T-helper 1 cell (primary cell): Measurements from ENCODE around the gene NUP35.

Source experiments
- DNase-seq, 5 donors: peaks; one replicate each; pipeline ENCODE4 v3.0.0-alpha.2; 2012 to 2020
- total RNA-seq, 4 donors: gene quantifications; one replicate each; lab custom pipeline; 2026; lab: John Stamatoyannopoulos, UW

Gene NUP35, protein sequence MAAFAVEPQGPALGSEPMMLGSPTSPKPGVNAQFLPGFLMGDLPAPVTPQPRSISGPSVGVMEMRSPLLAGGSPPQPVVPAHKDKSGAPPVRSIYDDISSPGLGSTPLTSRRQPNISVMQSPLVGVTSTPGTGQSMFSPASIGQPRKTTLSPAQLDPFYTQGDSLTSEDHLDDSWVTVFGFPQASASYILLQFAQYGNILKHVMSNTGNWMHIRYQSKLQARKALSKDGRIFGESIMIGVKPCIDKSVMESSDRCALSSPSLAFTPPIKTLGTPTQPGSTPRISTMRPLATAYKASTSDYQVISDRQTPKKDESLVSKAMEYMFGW
- total RNA-seq: 9.4 to 18.1 (median 14.4) reads per million in 4 donors

DNA sequence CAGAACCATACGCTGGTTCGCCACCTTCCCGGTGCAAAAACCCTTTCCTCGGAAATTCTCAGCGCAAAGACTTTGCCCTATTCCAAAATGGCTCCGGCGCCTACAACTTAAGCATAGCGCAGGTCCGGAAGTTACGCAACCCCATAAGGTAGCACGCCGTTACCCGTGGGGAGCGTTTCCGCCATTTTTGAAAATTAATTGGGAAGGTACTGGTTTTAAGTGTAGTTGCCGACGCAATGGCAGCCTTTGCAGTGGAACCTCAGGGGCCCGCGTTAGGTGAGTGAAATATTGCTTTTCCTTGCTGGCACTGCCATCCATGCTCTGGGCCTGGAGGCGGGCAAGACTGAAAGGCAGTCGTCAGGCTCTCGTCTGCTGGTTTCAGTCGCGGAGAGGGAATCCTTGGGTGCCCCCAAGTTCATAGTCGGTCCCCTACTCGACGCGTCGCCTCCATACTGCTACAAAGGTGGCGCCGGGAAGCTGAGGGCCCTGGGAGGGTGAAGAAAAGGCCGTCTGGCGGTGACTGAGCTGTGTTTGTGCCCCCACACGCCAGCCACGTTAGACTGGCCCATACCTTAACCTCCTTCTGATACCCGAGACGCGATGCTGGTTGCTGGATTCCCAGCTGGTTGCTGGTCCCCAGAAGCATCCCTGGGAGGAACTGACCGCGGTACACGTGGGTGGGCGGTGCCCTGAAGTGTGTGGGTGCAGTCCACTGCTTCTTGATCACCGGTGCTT is at the start of gene NUP35:
Gene NUP35 (plus strand): TSS at position 222 of the 735 bp plus-strand sequence. CDS start 15 bp downstream, at position 237.
- peak; percentile 55 to 84 (median 71) for DNase-seq

DNA sequence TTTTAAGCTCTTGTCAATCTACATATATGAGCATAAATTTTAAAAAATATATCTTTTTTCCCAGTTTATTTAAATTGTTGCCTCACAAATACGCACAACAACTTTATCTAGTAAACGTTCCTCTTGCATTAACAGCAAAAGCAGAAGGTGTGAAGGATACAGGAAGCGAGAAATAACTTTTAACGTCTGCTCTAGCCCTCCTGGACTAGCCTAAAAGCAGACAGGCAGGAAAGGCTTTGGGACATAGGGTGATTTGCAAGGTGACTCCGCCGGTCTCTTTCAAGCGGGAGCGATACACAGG is 46.1 kb upstream of the NUP35 start:
- peak in 1 of 5 donors; percentile 3 for DNase-seq

DNA sequence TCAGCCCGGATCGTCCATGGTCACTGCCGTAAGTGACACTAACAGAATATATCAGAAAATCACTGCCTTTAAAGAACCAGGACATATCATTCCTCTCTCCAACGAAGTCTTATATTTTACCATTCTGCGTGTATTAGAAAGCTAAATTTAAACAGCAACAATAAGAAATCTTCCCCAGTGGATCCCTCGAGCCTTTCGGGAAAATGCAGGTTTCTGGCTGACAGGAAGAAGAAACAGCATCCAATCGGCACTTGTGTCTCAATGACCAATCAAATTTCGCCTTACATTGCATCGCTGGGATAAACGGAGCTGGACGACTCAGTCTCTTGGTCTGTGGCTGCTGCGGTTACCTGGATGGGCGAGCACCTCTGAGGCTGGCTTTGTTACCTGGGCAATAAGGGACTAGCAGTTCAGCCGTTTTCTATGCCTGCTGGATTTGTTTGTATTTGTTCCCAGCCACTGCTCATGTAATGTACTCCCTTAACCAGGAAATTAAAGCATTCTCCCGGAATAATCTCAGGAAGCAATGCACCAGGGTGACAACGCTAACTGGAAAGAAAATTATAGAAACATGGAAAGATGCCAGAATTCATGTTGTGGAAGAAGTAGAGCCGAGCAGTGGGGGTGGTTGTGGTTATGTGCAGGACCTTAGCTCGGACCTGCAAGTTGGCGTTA is 45.6 kb upstream of the NUP35 start, which contains the start of gene DUSP19:
Gene DUSP19 (plus strand): TSS at position 284 of the 675 bp plus-strand sequence. CDS start 187 bp downstream, at position 471.
- peak; percentile 45 to 84 (median 71) for DNase-seq

DNA sequence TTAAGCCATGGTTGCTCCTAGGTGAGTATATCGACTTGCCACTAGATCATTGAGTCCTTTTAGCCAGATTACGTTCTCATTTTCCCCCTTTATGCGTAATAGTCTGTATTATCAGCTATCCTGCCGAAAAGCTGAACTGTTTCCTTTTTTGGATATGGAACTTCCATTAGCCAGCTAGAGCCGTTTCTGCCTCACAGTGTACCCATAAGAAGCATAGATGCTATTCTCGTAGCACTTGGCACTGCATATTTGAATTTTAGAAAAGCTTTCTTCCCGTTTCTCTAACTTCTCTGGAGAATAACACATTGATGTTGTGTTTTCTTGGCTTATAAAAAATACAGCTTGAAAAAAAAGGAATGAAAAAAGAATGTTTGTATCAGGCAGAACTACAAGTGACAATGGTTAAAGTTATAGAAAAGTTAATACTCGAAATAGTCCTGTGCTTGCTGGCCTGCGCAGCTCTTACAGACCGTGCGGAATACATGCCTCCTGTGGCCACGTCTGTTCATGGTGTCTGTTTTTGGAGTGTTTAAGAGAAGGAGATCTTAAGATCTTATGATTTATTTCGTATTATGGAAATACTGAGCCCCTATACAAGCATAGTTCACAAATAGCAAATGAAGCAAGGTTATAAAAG is 45.0 kb upstream of the NUP35 start:
- no peak for DNase-seq

DNA sequence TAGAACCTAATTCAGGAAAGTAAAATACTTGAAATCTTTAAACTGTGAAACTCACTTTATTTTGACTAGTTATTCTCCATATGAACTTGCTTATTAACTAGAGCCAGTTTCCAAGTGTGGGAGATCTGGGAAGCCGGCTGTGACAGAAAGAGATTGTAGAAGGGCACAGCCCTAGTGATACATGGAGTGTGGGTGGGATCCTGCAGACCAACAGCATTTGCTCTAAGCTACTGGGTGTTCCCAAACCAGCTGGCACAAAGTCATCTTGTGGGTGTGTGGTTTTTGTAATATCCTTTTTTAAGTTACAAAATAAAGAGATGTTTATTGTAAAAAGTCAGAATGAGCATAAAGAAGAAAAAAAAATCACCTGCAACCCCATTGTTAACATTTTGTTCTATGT is 42.3 kb upstream of the NUP35 start:
- no peak for DNase-seq

DNA sequence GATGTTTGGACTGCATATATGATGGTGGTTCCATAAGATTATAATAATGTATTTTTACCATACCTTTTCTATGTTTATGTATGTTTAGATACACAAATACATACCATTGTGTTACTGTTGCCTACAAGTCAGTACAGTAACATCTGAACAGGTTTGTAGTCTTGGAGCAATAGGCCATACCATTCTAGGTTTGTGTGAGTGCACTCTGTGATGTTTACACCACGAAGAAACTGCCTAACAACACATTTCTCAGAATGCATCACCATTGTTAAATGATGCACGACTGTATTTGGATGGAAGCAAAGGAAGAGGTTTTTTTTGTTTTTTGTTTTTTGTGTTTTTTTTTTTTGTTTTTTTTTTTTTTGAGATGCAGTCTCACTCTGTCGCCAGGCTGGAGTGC is 36.2 kb upstream of the NUP35 start:
- DNase-seq: no peak

DNA sequence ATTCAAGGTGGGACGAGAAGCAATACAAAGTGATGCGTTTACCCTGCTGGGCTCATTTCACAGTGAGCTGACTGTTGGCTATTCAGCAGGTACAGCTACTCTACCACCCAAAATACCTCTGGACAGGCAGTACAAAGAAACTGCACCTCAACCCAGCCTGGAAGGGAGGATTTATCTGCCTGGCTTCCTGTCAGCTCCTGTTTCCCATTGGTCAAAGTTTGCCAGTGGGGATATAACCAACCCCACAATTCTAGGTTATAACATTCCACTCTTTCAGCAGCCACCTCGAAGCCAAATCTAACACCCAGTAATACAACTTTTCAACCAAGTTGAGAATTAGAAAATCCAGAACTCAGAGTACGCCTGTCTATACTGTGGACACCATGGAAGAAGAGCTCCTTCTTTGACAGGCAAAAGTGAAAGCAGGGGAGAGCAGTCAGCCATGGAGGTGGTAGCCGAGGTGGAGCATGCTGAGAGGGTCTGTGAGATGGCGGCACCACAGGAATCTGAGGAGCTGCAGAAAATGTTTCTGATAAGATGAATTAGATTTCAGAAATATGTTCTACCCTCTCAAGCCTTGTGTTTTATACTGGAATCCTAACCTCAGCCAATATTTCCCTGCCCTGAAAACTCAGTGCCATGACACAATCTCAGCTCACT is 34.9 kb upstream of the NUP35 start:
- no peak for DNase-seq

DNA sequence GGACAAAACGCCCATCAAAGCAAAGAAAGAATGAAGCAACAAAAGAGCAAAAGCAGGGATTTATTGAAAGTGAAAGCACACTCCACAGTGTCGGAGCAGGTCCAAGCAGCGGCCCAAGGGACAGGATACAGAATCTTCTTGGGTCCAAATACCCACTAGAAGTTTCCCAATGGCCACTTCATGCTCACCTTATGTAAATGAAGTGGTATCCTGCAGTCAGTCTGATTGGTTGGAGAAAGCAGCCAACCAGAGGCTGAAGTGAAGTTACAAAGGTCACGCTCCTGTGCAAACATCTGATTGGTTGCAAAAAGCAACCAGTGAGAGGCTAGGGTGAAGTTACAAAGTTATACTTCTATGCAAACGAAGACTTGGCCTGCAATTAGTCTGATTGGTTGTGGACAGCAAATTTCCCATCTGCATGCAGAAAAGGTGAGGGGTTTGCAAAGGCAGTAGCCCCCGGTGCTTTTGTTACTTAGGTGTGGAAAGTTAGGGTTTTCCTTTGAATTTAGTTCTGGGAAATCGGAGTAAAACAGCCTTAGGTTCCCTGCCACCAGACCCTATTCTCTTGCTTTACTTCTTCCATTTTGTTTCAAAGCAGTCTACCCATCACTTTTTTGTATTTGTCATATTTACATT is 32.8 kb upstream of the NUP35 start:
- DNase-seq: no peak

DNA sequence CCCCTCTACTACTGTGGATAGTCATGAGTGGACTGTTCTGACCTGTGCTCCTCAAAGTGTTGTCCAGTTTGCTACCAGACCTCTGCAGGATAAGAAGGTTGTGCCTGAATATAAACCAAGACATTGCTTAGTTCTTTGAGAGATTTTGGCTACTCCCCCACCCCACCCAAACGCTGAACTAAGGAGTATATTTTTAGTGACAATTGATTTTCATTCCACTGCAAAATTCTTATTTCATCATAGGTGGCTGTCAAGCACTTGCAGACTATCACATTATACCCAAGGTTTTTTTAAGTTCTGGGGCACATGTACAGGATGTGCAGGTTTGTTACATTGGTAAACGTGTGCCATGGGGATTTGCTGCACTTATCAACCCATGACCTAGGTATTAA is 32.3 kb upstream of the NUP35 start:
- DNase-seq: no peak

DNA sequence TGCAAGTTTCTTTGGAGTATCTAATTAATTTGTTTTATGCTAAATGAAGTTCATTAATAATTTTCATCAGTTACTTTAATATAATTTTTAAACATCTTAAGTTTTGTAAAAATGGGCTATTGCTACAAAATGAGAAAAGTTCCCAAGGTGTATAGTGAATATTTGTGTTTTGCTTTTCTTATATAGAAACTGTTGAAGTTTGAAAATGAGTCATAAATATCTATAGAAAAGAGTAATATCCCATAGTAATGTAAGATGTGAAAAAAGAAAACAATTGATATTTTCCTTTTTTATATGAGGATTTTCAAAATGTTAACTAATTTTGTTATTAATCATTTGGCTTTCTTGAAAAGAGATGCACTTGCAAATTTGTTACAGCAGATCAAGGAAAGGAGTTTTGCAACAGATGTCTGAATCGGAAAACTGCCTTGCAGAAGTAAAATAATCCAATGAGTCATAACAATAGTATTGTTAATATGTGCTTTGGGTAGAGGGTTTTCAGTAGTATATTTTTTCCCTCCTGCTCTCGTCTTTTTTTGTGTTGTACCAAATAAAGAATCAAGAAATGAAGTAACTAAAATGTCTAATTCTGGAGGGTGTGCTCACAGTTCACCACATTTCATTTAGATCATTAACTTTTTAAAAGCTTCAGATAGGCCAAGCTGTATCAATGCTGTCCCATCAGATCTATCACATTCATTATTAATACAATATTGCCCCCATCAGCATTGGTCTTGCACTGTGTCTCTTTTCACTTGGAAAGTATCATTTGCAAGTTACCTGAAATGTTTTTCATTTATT is 30.2 kb upstream of the NUP35 start:
- no peak for DNase-seq

DNA sequence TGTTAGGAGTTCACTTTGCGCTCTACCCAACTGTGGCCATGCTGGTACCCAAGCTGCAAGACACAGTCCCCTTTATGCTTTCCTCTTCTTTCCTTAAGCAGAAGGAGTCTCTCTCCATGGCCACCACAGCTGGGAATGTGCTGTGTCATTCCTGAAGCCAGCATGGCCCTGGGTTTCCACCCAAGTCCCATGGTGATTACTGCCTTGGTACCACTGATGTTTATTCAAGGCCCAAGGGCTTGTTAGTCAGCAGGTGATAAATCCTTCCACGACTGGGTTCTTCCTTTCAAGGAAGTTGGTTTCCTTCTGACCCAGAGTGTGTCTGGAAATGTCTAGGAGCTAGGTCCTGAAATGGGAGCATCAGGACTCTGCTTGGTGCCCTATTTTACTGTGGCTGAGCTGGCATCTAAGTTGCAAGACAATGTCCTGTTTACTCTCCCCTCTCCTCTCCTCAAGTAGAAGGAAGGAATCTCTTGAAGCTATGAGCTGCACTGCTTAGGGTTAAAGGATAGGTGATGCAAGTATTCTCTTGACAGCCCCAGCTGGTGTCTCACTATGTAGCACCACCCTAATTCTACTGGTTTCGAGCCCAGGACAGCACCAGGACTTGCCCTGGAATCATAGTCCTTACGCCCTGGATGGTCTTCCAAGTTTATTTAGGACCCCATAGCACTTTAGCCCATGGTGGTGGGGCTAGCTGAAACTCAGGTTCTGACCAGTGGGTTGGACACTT is 18.7 kb upstream of the NUP35 start:
- no peak for DNase-seq

DNA sequence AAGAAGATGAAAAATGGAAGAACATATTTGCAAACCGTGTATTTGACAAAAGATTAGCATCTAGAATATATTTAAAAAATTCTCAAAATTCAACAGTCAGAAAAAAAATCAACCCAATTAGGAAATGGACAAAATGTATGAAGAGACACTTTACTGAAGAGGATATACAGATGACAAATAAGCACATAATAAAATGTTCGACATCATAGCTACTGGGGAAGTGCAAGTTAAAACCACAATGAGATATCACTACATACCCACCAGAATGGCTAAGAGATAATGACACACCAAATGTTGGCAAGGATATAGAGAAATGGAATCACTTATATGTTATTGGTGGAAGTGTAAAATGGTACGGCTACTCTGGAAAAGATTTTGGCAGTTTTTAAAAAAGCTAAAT is 11.7 kb upstream of the NUP35 start:
- DNase-seq: no peak

DNA sequence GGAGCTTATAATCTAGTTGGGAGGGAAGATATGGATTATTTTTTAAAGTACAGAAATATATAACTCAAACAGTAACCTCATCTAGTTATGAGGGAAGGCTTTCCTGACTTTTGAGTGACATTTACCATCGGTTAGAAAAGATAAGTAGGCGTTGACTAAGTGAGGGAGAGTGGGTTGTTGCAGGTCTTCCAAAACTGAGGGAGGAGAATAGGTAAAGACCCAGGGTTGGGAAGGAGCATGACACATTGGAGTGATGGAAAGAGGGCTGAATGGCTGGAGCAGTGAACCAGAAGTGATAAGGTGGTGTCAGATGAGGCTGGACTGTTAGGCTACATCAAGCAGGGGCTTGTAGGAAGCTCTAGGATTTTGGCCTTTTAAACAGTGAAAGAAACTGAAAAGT is 10.6 kb upstream of the NUP35 start:
- no peak for DNase-seq

DNA sequence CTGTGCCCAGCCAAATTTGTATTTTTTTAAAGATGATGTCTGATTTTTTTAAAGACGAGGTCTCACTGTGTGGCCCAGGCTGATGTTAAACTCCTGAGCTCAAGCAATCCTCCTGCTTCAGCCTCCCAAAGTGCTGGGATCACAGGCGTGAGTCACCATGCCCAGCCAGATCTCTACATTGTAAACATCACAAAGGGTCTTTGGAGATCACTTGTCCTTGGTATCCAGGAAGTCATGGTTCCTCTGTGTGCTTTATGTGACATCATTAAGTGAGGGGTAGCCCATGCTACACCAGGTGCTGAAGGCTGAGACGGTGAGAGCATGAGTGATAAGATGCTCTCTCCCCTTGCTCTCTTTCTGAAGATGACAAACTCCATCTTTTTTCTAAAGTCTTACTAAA is 7.0 kb upstream of the NUP35 start:
- no peak for DNase-seq

DNA sequence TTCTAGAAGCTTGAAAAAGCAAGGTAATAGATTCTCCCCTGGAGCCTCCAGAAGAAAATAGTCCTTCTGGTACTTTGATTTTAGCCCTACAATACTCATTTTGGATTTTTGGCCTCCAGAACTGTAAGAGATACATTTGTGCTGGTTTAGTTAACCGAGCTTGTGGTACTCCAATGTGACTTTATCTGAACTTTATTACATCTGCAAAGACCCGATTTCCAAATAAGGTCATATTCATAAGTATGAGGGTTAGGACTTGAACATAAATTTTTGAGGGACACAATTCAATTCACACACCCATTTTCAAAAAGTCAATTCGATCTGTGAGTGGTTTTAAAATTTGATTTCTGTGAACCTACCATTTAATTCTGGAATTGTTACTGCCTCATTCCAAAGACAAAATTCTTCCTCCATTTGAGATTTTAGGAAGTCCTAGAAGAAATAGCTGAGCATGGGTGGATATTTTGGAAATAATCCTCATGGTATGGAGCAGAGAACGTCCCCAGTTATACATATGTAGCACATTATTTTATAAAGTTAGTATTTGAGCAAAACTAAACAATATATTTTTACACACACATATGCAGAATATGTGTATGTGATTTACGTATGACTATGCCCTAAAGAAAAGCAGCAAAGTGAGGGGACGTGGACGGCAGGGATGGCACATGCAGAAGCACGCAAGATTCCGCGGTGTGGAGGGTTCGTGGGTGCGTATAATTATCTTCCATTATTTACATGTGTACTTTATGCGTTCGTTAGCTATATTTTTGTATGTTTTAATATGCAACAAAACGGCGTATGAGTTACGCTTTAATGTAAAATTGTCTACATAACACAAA is 905 bp upstream of the NUP35 start:
- peak in 1 of 5 donors; percentile 4 for DNase-seq

DNA sequence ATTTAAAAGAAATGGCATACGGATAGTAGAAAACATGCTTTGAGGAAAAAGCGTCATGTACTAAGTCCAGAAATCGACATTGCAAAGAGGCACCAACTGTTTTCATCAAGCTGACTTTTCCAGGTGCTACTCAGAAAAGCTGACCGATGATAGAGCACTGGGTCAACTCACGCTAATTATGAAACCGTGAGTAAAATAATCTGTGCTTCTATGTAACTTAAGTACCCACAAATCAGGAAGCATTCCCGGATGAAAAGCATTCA is 353 bp upstream of the NUP35 start:
- DNase-seq: no peak

DNA sequence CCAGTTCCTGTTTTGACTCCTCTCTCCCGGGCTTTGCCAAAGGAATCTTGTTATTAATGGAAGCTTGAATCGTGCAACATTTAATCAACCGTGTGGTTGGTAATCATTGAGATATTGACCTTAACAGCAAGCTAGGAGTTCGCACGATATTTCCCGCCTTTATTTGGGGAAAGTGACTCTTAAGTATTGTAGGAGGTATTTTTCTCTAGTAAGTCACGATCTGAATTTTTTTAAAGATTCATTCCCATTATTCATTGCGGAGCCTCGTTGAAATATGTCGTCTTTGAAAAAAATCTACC is 663 bp downstream of the NUP35 start:
- DNase-seq: no peak

DNA sequence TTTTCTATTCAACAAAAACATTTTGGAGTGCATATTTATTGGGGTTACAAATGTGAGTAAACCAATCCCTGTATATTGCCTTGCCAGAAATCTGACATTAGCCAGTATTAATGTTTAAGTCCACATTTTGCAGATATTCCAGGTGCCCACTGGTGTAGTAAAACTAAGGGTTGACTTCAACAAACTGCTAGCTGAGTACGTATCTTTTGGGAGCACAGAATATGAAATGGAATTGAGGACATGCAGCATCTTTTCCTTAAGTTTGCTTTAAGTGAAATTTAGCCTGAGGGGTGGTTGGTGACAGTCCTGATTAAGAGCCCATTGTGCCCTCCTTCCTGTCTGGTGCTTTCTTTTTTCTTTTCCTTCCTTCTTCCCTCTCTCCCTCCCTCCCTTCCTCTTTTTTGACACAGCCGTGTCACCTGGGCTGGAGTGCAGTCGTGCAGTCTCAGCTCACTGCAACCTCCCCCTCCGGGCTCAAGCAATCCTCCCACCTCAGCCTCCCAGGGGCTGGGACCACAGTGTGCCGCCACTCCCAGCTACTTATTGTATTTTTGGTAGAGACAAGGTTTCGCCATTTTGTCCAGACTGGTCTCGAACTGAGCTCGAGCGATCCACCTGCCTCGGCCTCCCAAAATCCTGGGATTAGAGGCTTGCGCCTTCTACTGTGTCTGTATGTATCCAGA is 1.6 kb downstream of the NUP35 start:
- no peak for DNase-seq

DNA sequence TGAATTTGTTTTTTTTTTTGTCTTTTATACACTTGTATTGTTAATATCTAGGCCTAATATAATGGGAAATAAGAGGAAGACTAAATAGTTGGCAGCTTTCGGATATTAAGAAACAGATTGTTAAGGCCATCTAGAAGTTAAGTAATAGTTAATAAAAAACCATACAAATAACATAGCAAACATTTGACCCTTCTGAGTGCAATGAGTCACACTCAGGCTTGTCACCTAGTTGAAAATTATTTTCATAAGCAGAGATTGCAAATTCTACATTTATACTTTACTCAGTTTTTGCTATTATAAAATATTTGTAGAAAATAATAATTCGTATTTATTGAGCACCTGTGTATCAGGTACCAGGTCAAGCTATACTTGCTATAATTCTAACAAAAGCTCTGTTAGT is 2.4 kb downstream of the NUP35 start:
- no peak for DNase-seq

DNA sequence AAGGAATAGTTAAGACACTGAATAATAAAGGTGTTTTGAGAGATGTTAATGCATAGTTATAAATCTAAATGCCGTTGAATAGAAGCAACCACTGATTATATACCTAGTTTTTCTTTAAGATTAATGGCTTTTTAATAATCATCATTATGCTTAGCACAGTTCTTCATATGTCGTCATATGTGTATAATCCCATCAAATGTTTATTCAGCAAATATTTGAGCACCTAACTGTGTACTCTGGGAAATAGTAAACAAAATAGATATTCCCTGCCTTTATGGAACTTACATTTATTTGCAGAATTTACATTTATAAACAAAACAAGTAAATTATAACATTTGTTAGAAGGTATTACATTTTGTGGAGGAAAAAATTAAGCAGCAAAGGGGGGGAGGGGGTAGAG is 9.8 kb downstream of the NUP35 start:
- DNase-seq: no peak
